GM12864 (cell line): Measurements from ENCODE around the gene DPYSL4.

Experiments
- DNase-seq: peaks from one replicate; pipeline ENCODE4 v3.0.0-alpha.2; 2011; ENCODE audit warnings: low read depth
- H3K4me3 ChIP-seq: 2 replicates; pipeline ENCODE4 v1.5.1; 2011; ENCODE audit warnings: mild to moderate bottlenecking, low read depth, low read length, control low read depth
- TF ChIP-seq, protein P1 (sequence below): IDR thresholded peaks from 2 replicates; pipeline ENCODE4 v1.5.1; 2011; ENCODE audit warnings: low read depth, mild to moderate bottlenecking, moderate library complexity, low read length, control low read depth, inconsistent platforms; ENCODE audit errors: missing control alignments

The DPYSL4 gene

DNA sequence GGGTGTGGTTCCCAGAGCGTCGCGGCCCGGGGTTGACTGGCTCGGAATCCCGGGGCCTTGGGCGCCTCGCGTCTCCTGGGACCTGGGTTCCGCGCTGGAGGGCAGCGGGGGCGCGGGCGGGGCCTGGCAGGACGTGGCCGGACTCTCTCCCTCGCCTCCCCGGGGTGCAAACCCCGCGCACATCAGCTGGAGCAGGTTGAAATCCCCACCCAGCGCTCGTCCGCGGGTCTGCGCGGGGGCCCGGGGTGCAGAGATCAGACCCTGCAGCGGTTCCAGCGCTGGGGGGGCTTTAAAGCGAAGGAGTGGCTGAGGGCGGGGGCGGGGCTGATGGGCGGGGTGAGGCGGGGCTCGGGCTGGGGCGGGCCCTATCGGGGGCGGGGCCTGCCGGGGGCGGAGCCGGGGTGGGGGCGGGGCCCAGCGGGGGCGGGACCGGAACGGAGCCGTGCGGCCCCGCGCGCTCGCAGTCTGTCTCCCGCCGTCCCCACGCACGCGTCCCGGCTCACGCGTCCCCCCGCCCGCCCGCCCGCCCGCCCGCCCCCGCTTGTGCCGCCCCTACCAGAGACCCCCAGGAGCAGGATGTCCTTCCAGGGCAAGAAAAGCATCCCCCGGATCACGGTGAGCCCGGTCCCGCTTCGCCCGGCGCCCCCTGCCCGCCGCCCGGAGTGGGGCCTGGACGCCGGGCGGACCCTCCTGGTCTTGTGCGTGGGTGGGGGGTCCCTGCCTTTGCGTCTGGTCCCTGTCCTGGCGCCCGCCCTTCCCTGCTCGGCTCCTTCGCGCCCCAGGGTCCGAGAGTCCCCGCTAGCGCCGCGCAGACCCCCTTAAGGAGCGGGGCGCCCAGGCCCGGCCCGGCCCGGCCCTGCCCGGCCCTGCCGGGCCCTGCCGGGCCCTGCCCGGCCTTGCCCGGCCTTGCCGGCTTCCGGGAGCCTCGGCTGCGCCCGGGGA is at the start of gene DPYSL4:
DPYSL4 (plus strand) TSS at position 461 of the 942 bp plus-strand sequence; CDS start at position 577, 116 bp downstream.
- TF ChIP-seq, protein P1, sequence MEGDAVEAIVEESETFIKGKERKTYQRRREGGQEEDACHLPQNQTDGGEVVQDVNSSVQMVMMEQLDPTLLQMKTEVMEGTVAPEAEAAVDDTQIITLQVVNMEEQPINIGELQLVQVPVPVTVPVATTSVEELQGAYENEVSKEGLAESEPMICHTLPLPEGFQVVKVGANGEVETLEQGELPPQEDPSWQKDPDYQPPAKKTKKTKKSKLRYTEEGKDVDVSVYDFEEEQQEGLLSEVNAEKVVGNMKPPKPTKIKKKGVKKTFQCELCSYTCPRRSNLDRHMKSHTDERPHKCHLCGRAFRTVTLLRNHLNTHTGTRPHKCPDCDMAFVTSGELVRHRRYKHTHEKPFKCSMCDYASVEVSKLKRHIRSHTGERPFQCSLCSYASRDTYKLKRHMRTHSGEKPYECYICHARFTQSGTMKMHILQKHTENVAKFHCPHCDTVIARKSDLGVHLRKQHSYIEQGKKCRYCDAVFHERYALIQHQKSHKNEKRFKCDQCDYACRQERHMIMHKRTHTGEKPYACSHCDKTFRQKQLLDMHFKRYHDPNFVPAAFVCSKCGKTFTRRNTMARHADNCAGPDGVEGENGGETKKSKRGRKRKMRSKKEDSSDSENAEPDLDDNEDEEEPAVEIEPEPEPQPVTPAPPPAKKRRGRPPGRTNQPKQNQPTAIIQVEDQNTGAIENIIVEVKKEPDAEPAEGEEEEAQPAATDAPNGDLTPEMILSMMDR: no peak
- H3K4me3 ChIP-seq: peak within 1 kb of the TSS; percentile 14; the same call in 1 of the 2 replicates
- no peak for DNase-seq

GRCh38 chr10:132137111-132138072 is 49.4 kb upstream of the DPYSL4 start:
- no peak for DNase-seq
- TF ChIP-seq, protein P1: no peak
- H3K4me3 ChIP-seq: no peak overlapping the region

DNA sequence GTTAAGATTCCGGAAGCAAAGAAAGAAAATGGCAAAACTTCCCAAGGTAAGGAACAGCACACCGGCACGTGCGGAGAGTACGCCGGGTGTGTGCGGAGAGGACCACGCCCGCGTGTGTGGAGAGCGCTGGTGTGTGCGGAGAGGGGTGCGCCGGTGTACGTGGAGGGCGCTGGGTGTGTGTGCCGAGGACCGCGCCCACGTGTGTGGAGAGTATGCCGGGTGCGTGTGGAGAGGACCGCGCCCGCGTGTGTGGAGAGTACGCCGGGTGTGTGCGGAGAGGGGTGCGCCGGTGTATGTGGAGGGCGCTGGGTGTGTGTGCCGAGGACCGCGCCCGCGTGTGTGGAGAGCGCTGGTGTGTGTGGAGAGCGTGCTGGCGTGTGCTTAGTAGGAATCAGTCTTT is 48.6 kb upstream of the DPYSL4 start:
- no peak overlapping the region for H3K4me3 ChIP-seq
- TF ChIP-seq, protein P1: no peak
- DNase-seq: no peak

DNA sequence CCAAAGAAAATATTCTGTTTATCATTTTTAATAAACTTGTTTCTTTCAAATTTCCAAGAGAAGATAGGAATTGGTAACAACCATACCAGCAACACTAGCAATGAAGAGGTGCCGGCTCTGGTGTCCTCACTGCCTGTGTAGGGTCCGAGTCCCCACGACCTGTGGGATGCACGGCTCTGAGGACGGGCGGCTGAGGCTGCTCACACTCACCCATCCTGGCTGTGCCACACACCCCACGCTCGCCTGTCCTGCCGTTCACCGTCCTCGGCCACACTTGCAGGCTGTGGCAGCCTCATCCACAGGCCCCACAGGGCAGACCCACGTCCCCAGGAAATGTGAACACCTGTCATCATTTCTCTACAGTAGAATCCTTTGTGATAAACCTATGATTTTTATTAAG is 48.2 kb upstream of the DPYSL4 start:
- H3K4me3 ChIP-seq: no peak overlapping the region
- DNase-seq: no peak
- TF ChIP-seq, protein P1: no peak

- no peak for DNase-seq
- TF ChIP-seq, protein P1: no peak
- H3K4me3 ChIP-seq: no peak overlapping the region
Measured at GRCh38 chr10:132139526-132139925, 47.2 kb upstream of the DPYSL4 start.

DNA sequence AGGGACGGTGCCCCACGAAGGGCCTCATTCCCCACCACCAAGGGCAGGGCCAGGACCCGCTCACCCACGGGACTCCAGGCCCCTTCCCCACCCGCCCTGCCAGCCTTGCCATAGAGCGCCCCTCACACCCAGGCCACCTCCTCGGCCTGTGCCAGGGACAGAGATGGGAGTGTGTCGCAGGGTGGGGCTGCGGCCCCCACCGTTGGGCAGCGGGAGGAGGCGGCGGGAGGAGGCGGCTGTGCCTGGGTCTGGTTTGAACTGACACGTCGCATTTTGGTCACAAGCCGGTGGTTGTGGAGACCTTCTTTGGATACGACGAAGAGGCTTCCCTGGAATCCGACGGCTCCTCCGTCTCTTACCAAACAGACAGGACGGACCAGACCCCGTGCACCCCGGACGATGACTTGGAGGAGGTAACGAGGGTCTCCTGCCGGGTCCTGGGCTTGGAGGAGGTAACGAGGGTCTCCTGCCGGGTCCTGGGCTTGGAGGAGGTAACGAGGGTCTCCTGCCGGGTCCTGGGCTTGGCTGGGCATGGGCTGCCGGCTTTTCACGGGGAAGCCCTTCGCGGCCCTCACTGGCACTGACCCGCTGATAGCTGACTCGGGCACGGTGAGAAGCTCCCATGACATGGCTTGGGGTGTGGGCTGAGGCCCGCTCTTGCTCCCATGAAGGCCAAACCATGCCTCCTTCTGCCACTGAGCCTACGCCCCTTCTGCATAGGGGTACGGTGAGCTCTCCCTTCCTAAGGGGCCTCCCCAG is 46.4 kb upstream of the DPYSL4 start:
- no peak overlapping the region for H3K4me3 ChIP-seq
- no peak for DNase-seq
- TF ChIP-seq, protein P1: no peak
